Gastroesophageal sphincter (tissue), 4 donors: ENCODE measurements around the gene ORAI3. TPM values are rescaled to one million over a fixed set of nuclear protein-coding genes. Genes with fewer than 3 reads are reported as not detected.
A peak's percentile ranks its signal among the peaks of the same experiment; 100 is the strongest.

Source experiments
- ATAC-seq: fragments of 150-250 bp; one replicate; pipeline ENCODE4 v1.9.1; 2016; ENCODE audit warnings: mild to moderate bottlenecking, moderate library complexity
- H3K27ac ChIP-seq, 4 donors: fragments of 200-600 bp; sonication (generic) in 3 of 4; 1 replicate in 3 of 4; 2 replicates in 1 of 4; pipeline ENCODE4 v1.5.1; 2016 to 2019
- H3K27me3 ChIP-seq: fragments of 200-600 bp; sonication (generic); one replicate; pipeline ENCODE4 v1.5.1; 2019
- H3K36me3 ChIP-seq, 2 donors: fragments of 200-600 bp; sonication (generic); one replicate each; pipeline ENCODE4 v1.5.1; 2019; ENCODE audit warnings: control low read depth in 1 of 2
- H3K4me1 ChIP-seq, 3 donors: fragments of 200-600 bp; sonication (generic); 1 replicate in 2 of 3; 2 replicates in 1 of 3; pipeline ENCODE4 v1.5.1; 2016 to 2019; ENCODE audit warnings: control low read depth in 2 of 3
- H3K4me3 ChIP-seq, 2 donors: fragments of 200-600 bp; sonication (generic); one replicate each; pipeline ENCODE4 v1.5.1; 2019; ENCODE audit warnings: mild to moderate bottlenecking in 1 of 2, moderate library complexity in 1 of 2
- H3K9me3 ChIP-seq, 3 donors: fragments of 200-600 bp; sonication (generic); one replicate each; pipeline ENCODE4 v1.5.1; 2017 to 2019; ENCODE audit warnings: control low read depth in 2 of 3
- EP300 ChIP-seq: sonication (generic); formaldehyde crosslinking; IDR thresholded peaks from one replicate; pipeline ENCODE4 v1.6.1; 2017; ENCODE audit warnings: antibody characterized with exemption, mild to moderate bottlenecking
- POLR2A ChIP-seq, 2 donors: fragments of 450-650 bp; IDR thresholded peaks; one replicate each; pipeline ENCODE4 v1.6.1; 2017; ENCODE audit warnings: antibody characterized with exemption in 2 of 2, mild to moderate bottlenecking in 2 of 2, moderate library complexity in 1 of 2
- POLR2AphosphoS5 ChIP-seq: sonication (generic); formaldehyde crosslinking; IDR thresholded peaks from one replicate; pipeline ENCODE4 v1.6.1; 2017; ENCODE audit warnings: antibody characterized with exemption
- WGBS, 2 donors: methylation state at CpG; one replicate each; pipeline ENCODE4 v1.1.5; 2018; ENCODE audit warnings: low coverage in 1 of 2; 5-methylcytosine and 5-hydroxymethylcytosine counted together
- total RNA-seq, 4 donors: library from RNA; depleted of rRNA; stranded (reverse); fragments of >200 nt; gene quantifications; one replicate each; pipeline ENCODE4 v1.1.0, GENCODE V29; 2016
- TF ChIP-seq, protein P1 (sequence below), 4 experiments: fragments of 200-600 bp in 2 of 4; fragments of 450-650 bp in 2 of 4; sonication (generic) in 1 of 4; IDR thresholded peaks; one replicate each; pipeline ENCODE4 v1.5.1; 2017 to 2019; ENCODE audit warnings: antibody characterized with exemption in 4 of 4, mild to moderate bottlenecking in 2 of 4, moderate library complexity in 2 of 4

ORAI3 gene
- total RNA-seq, 4 donors from 2014 or later, result 23.7 to 51.5 (median 40.0) TPM

DNA sequence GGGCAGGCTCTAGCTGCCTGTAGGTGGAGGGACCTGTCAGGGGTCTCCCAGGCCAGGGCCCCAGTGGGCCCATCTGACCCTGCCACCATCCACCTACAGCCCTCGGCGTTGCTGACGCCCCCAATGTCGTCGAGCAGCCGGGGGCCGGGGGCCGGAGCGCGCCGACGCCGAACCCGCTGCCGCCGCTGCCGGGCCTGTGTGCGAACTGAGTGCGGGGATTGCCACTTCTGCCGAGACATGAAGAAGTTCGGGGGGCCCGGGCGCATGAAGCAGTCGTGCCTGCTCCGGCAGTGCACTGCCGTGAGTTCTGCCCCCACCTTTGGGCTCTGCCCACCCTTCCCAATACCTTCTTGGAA, 23.3 kb upstream of the ORAI3 start:
- no peak for ATAC-seq
- TF ChIP-seq POLR2A (IDR thresholded peaks at IDR 0.05), result no peak
- TF ChIP-seq, protein P1, sequence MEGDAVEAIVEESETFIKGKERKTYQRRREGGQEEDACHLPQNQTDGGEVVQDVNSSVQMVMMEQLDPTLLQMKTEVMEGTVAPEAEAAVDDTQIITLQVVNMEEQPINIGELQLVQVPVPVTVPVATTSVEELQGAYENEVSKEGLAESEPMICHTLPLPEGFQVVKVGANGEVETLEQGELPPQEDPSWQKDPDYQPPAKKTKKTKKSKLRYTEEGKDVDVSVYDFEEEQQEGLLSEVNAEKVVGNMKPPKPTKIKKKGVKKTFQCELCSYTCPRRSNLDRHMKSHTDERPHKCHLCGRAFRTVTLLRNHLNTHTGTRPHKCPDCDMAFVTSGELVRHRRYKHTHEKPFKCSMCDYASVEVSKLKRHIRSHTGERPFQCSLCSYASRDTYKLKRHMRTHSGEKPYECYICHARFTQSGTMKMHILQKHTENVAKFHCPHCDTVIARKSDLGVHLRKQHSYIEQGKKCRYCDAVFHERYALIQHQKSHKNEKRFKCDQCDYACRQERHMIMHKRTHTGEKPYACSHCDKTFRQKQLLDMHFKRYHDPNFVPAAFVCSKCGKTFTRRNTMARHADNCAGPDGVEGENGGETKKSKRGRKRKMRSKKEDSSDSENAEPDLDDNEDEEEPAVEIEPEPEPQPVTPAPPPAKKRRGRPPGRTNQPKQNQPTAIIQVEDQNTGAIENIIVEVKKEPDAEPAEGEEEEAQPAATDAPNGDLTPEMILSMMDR (IDR thresholded peaks at IDR 0.05), result no peak
- no peak for TF ChIP-seq EP300
- no peak for TF ChIP-seq POLR2AphosphoS5
- H3K4me1 ChIP-seq, result peaks cover 0 to 47% (median 12%) of the 10 kb centered on the region in 3 donors

DNA sequence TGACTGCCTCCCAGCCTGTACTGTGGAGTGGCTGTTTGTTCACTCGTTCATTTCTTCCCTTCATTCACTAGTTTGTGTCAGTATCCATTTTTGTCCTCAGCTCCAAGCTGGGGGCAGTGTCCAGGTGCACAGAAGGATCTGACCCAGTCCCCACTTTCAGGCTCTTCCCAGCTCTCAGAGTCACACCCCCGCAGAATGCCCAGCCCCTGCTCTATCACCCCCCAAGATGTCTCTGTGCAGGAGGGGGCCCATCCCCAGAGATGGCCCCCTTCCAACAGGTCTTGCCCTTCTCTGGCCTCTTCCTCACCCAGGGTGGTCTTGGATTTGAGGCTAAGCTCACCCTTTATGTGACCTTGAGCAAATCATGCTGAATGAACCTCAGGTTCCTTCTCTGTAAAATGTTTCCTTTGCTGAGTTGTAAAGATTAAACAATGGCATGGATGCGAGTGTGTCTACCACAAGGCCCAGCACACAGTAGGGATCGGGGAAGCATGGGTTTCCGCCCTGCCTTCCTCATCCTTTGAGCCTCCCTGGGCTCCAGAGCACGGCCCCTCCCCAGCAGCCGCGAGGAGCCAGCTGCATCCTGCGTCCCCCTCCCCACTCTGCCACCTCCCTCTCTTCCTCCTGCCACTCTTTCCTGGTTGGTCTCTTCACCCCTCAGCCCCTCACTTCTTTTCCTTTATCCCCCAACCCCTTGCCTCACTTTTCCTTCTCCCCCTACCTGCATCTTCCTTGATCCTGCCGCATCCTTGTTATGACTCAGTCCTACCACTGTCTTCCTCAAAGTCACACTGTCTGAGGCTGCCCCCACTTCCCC, 22.7 kb upstream of the ORAI3 start:
- 48 to 57% methylated on average over 8 to 9 of the region's 10 CpGs for WGBS, 2 donors
- no peak overlapping the region for H3K27ac ChIP-seq

More for the DNA sequence above, 23.3 kb upstream of the ORAI3 start:
- Histone ChIP-seq H3K9me3 (no peaks in the 10 kb centered on the region), H3K27ac (peak overlapping the region in 3 of 4 donors; percentile 5 to 96 (median 89)), H3K36me3 (peaks cover 0 to 46% of the 10 kb centered on the region in 2 donors), H3K4me3 (no peak overlapping the region), H3K27me3 (no peaks in the 10 kb centered on the region)
- 82 to 86% methylated on average over 2 to 3 of the region's 26 CpGs for WGBS, 2 donors

DNA sequence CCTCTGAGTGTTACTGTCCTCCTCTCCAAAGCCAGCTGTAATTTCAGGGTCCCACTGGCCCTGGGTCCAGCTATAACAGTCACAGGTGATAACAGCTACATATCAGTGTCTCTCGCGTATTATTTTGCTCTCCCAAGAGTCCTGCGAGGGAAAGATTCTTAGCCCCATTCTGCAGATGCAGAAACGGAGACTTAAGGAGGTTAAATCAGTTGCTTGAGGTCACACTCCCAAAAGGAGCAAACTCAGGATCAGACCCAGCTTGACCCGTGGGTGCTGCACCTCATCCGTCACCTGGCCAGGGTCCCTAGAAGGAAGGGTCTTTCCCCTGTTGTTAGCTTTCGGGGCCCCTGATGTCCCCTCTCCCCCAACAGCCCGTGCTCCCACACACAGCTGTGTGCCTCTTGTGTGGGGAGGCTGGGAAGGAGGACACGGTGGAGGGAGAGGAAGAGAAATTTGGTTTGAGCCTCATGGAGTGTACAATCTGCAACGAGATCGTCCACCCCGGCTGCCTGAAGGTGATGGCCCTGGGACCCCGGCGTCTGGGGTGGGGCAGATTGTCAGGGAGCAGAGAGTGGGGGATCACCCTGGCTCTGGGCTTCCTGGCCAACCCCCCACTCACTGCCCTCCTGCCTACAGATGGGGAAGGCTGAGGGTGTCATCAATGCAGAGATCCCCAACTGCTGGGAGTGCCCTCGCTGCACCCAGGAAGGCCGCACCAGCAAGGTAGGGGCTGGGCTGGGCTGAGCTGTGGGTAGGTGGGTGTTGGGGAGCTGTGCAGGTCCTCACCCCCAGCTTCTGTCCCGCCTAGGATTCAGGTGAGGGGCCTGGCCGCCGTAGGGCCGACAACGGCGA, 21.7 kb upstream of the ORAI3 start:
- no peak for ATAC-seq
- WGBS, 2 donors, result no CpG with 5 or more reads among the region's 22 CpGs

More for the DNA sequence above, 22.7 kb upstream of the ORAI3 start:
- ATAC-seq, result no peak
- Histone ChIP-seq H3K4me3 (no peak overlapping the region), H3K9me3 (no peaks in the 10 kb centered on the region), H3K27me3 (no peaks in the 10 kb centered on the region), H3K4me1 (peaks cover 0 to 44% (median 11%) of the 10 kb centered on the region in 3 donors), H3K36me3 (peaks cover 0 to 52% of the 10 kb centered on the region in 2 donors)
- TF ChIP-seq, protein P1 (IDR thresholded peaks at IDR 0.05), result no peak
- TF ChIP-seq POLR2A (IDR thresholded peaks at IDR 0.05) (no peak), POLR2AphosphoS5 (no peak), EP300 (no peak)

DNA sequence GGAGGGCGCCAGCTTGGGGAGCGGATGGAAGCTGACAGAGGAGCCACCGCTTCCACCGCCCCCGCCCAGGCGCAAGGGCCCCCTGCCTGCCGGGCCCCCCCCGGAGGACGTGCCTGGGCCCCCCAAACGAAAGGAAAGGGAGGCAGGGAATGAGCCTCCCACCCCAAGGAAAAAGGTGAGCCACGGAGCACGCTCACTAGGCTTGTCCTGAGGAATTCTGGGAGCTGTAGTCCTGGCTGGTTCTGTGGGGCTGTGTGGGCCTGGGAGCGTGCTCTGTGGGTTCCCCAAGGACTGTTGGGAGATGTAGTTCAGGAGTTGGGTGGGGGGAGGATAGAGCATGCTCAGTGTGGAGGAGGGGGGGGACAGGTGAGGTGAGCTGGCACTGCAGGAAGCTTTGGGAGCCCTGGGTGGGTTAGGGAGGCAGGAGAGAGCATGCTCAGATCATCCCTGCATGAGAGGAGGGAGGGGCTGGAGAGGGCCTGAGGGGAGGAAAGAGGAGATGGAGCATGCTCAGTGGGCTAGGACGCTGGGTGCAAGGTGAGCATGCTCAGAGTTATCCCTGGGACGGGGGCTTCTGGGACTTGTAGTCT, 21.0 kb upstream of the ORAI3 start:
- H3K27ac ChIP-seq, result peak overlapping the region in 3 of 4 donors; percentile 42 to 61 (median 54)
- H3K36me3 ChIP-seq, result peaks cover 0 to 69% of the 10 kb centered on the region in 2 donors
- peaks cover 0 to 35% (median 7%) of the 10 kb centered on the region in 3 donors for H3K4me1 ChIP-seq
- H3K4me3 ChIP-seq, result no peak overlapping the region
- WGBS, 2 donors, result 33 to 42% methylated on average over 1 to 2 of the region's 15 CpGs
- ATAC-seq, result no peak
- TF ChIP-seq POLR2A (IDR thresholded peaks at IDR 0.05) (no peak), POLR2AphosphoS5 (no peak), EP300 (no peak)
- TF ChIP-seq, protein P1 (IDR thresholded peaks at IDR 0.05), result no peak
- no peaks in the 10 kb centered on the region for H3K27me3 ChIP-seq
- H3K9me3 ChIP-seq, result no peaks in the 10 kb centered on the region

More for the DNA sequence above, 21.7 kb upstream of the ORAI3 start:
- H3K36me3 ChIP-seq, result peaks cover 0 to 61% of the 10 kb centered on the region in 2 donors
- TF ChIP-seq POLR2AphosphoS5 (no peak), EP300 (no peak), POLR2A (IDR thresholded peaks at IDR 0.05) (no peak)
- TF ChIP-seq, protein P1 (IDR thresholded peaks at IDR 0.05), result no peak
- no peaks in the 10 kb centered on the region for H3K27me3 ChIP-seq
- H3K4me1 ChIP-seq, result peaks cover 0 to 35% (median 7%) of the 10 kb centered on the region in 3 donors
- H3K9me3 ChIP-seq, result no peaks in the 10 kb centered on the region
- peak overlapping the region in 3 of 4 donors; percentile 42 to 61 (median 54) for H3K27ac ChIP-seq
- no peak overlapping the region for H3K4me3 ChIP-seq
